Neuron (in vitro differentiated cells): ENCODE results near the gene AOAH.

ENCODE experiments used
- H2AFZ ChIP-seq: one replicate; pipeline ENCODE4 v1.6.1; 2013; ENCODE audit warnings: low read depth, mild to moderate bottlenecking, inconsistent platforms, low read length, moderate library complexity
- H3K27me3 ChIP-seq: one replicate; pipeline ENCODE4 v1.6.1; 2013; ENCODE audit warnings: low read length; ENCODE audit not compliant: insufficient read depth
- H3K36me3 ChIP-seq: one replicate; pipeline ENCODE4 v1.6.1; 2013; ENCODE audit warnings: low read length; ENCODE audit not compliant: insufficient read depth
- H3K4me1 ChIP-seq: one replicate; pipeline ENCODE4 v1.6.1; 2013; ENCODE audit warnings: low read length; ENCODE audit not compliant: insufficient read depth
- H3K4me3 ChIP-seq: 2 replicates; pipeline ENCODE4 v1.5.1; 2013; ENCODE audit warnings: mild to moderate bottlenecking, low read length, moderate library complexity
- H3K9me3 ChIP-seq: one replicate; pipeline ENCODE4 v1.6.1; 2013; ENCODE audit warnings: low read length

AOAH gene

GRCh38 chr7:36575832-36576231, 148.5 kb downstream of the AOAH start:
- Histone ChIP-seq H2AFZ (no peak overlapping the region), H3K27me3 (no peaks in the 10 kb centered on the region), H3K4me3 (no peak overlapping the region)

GRCh38 chr7:36573066-36573465, 151.2 kb downstream of the AOAH start:
- H3K4me1 ChIP-seq, result peaks cover 8% of the 10 kb centered on the region
- H3K4me3 ChIP-seq, result no peak overlapping the region
- H2AFZ ChIP-seq, result no peak overlapping the region
- no peaks in the 10 kb centered on the region for H3K36me3 ChIP-seq
- no peaks in the 10 kb centered on the region for H3K27me3 ChIP-seq
- H3K9me3 ChIP-seq, result peaks cover 3% of the 10 kb centered on the region

More at GRCh38 chr7:36575832-36576231, 148.5 kb downstream of the AOAH start:
- Histone ChIP-seq H3K4me1 (peaks cover 8% of the 10 kb centered on the region), H3K36me3 (no peaks in the 10 kb centered on the region), H3K9me3 (peaks cover 5% of the 10 kb centered on the region)

DNA sequence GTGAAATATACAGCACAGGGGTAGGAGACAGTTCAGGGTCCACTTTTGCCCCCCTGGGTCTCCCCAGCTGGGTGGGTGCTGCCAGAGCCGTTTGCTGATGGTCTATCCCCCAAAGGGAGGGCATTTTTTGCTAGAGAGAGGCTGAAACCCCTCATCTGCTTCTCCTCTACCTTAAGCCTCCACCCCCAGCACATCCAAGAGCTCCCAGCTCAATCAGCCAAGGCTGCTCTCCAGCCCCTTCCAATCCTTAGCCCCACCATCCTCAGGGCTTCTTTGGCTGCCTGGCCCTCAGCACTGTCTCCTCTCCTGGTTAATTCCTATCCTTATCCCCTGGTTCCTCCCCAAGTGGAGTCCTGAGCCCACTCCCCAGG, 153.1 kb downstream of the AOAH start:
- Histone ChIP-seq H3K36me3 (no peaks in the 10 kb centered on the region), H3K4me1 (peaks cover 8% of the 10 kb centered on the region)

GRCh38 chr7:36570528-36571189, 153.6 kb downstream of the AOAH start:
- Histone ChIP-seq H3K9me3 (no peaks in the 10 kb centered on the region), H3K4me3 (no peak overlapping the region), H3K27me3 (no peaks in the 10 kb centered on the region), H2AFZ (no peak overlapping the region), H3K36me3 (no peaks in the 10 kb centered on the region), H3K4me1 (peaks cover 8% of the 10 kb centered on the region)

More for the DNA sequence above, 153.1 kb downstream of the AOAH start:
- H3K27me3 ChIP-seq, result no peaks in the 10 kb centered on the region
- no peaks in the 10 kb centered on the region for H3K9me3 ChIP-seq
- H3K4me3 ChIP-seq, result no peak overlapping the region
- no peak overlapping the region for H2AFZ ChIP-seq

DNA sequence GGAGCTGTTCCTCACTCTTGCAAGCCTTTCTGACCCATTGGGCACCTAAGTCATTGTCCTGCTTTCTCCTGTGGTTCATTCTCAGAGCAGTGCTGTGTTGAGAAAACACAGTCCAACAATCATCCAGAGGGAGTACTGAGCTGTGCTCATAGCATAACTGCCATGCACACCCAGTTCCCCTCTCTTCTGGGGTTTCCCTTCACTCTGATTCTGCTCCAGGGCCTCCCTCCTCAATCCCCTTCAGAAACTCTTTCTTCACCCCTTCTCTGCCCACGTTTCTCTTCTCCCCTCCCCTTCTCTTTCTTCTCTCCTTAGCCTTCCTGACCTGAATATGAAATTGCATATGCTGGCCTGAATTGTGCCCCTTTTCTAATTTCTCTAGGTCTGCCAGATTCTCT, 155.8 kb downstream of the AOAH start:
- Histone ChIP-seq H3K4me1 (peaks cover 8% of the 10 kb centered on the region), H3K9me3 (no peaks in the 10 kb centered on the region), H3K27me3 (no peaks in the 10 kb centered on the region), H3K36me3 (no peaks in the 10 kb centered on the region), H2AFZ (no peak overlapping the region), H3K4me3 (no peak overlapping the region)

DNA sequence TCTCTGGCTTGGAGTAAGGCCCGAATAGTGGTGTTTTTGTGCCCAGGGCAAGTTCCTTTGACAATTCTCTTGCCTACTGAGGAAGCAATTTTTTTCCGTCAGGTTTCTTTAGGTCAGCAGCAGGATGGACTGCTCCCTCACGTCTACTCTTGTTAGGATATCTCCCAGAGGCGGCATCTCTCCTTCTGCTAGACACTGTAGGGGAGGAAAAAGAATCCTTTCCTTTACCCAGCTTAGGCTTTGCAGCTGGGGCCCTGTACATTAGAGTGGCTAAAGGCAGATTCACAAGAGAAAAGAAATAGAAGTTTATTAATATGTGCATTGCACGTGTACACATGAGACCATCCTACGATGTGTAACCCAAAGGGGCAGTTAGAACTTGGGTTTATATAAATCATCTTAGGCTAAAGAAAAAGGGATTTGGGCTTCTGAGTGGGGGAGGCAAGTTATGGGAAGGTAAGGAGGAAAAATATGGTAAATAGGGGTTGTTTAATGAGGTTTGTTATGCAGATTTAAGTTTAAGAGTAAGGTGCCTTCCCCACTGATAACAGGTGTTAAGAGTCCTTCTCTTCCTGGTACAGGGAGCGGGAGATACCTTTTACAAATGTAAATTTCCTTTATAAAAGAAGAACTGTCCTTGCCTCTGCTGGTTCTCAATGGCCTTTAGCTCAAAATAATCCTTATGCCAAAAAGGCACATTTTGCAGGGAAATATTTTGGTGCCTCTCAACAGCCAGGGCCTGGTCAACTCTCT, 156.4 kb downstream of the AOAH start:
- Histone ChIP-seq H3K4me1 (peaks cover 8% of the 10 kb centered on the region), H3K27me3 (no peaks in the 10 kb centered on the region), H3K4me3 (no peak overlapping the region), H3K9me3 (no peaks in the 10 kb centered on the region), H3K36me3 (no peaks in the 10 kb centered on the region), H2AFZ (no peak overlapping the region)

DNA sequence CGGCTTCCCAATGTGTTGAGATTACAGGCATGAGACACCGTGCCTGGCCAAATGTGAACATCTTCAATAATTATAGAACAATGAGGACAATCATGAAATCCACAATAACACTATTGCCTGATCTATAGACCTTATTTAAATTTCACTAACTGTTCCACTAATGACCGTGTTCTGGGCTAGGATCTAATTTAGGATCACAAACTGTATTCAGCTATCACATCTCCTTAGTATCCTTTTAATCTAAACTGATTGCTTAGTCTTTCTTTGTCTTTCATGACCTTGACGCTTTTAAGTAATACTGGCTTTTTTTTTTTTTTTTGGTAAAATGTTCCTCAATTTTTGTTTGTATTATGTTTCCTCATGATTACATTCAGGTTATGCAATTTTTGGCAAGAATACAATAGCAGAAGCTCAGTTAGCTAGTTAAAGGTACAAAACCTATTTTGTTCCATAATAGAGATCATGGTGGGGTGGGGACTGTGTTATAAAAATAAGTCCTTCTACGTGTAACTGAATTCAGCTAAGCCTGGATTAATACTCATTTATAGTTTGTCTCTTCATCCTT, 158.4 kb downstream of the AOAH start:
- Histone ChIP-seq H3K9me3 (no peaks in the 10 kb centered on the region), H3K27me3 (no peaks in the 10 kb centered on the region), H2AFZ (no peak overlapping the region), H3K36me3 (no peaks in the 10 kb centered on the region), H3K4me3 (no peak overlapping the region), H3K4me1 (peaks cover 8% of the 10 kb centered on the region)

- Histone ChIP-seq H3K27me3 (no peaks in the 10 kb centered on the region), H3K9me3 (no peaks in the 10 kb centered on the region), H3K36me3 (no peaks in the 10 kb centered on the region), H2AFZ (peak overlapping the region; percentile 49), H3K4me1 (peaks cover 8% of the 10 kb centered on the region), H3K4me3 (no peak overlapping the region)
Measured at GRCh38 chr7:36564489-36564888, 159.8 kb downstream of the AOAH start.

DNA sequence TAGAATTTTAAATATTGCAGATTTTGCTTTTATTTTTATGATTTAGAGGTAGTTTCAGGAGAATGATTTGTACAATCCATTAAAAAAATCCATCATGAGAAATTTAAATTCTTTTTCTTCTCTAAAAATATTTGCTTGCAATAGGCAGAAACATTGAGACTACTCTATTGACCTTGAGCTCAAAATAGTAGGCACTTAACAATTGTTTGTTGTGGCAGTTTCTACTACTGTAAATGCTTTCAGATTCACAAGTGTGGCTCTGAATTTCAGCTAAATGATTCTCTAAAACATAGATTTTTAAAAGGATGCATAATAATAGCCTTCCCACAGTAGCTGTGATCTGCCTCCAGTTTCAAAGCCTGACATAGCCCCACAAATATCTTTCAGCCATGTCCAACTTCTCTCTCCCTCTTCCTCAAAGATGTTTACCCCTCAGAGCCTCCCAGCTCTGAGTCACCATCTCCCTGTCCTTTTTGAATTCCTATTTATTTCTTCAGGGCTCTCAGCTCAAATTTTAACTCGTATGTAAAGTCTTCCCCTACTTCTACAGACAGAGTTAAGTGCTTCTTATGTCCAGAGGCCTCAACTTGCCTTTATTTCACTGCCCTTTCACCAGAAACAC, 160.5 kb downstream of the AOAH start:
- no peaks in the 10 kb centered on the region for H3K36me3 ChIP-seq
- no peak overlapping the region for H3K4me3 ChIP-seq
- H3K9me3 ChIP-seq, result no peaks in the 10 kb centered on the region
- H3K4me1 ChIP-seq, result peaks cover 8% of the 10 kb centered on the region
- no peaks in the 10 kb centered on the region for H3K27me3 ChIP-seq
- peak overlapping the region; percentile 49 for H2AFZ ChIP-seq

DNA sequence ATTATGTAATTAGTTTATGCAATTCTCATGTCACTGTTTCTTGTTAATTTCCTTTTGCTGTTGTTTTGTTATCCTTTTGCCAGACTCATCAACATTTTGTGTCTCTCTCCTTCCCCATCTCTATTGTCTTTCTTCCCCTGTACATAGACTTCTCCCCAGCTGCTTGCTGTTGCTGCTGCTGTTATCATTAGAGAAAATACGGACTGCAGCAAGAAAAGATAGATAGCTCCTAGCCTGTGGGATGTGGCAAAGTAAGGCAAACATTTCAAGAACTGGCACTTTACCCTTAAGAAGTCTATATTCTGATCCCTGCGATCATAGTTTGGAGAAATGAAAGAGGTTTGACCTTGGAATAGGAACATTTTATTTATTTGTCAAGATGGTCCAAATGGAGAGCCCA, 162.2 kb downstream of the AOAH start:
- no peaks in the 10 kb centered on the region for H3K27me3 ChIP-seq
- H2AFZ ChIP-seq, result no peak overlapping the region
- no peak overlapping the region for H3K4me3 ChIP-seq
- H3K4me1 ChIP-seq, result peaks cover 8% of the 10 kb centered on the region
- peaks cover 2% of the 10 kb centered on the region for H3K9me3 ChIP-seq
- H3K36me3 ChIP-seq, result no peaks in the 10 kb centered on the region

DNA sequence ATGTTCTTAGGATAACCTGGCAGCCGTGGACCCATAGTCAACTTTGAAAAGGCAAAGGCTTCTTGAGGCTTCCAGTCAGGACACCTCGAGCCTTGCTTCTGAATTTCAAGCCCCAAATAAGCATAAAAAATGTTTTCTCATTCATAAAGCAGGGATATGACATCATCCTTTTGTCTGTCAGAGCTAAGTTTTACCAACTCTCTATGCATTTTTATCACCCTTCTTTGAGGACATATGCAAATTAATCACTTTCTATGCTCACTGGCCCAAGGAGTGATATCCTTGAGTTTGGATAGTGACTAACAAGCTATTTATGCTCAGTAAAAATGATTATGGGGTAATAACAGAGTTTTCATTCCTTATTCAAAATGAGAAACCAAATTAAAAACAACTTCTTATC, 175.3 kb downstream of the AOAH start:
- Histone ChIP-seq H3K4me1 (peaks cover 4% of the 10 kb centered on the region), H3K4me3 (no peak overlapping the region), H2AFZ (no peak overlapping the region), H3K36me3 (no peaks in the 10 kb centered on the region), H3K9me3 (no peaks in the 10 kb centered on the region), H3K27me3 (no peaks in the 10 kb centered on the region)

DNA sequence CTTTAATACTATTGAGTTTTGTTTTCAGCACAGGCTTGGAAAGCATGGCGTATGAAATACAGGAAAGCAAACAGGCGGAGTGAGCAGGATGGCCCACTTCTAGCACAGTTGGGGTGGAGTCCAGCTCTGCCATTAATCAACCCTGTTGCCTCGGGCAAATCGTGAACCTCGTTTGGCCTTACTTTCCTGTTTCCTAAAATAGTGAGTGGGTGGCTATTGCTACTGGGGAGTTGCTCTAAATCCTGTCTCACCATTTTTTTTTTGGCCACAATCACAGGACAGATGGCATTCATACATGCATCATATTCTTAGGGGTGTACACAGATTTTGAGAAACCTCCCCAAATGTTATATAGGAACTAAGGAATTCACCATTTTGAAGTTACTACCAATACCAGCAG, 176.9 kb downstream of the AOAH start:
- no peak overlapping the region for H3K4me3 ChIP-seq
- H3K4me1 ChIP-seq, result peaks cover 4% of the 10 kb centered on the region
- no peaks in the 10 kb centered on the region for H3K27me3 ChIP-seq
- no peaks in the 10 kb centered on the region for H3K36me3 ChIP-seq
- H2AFZ ChIP-seq, result no peak overlapping the region
- H3K9me3 ChIP-seq, result no peaks in the 10 kb centered on the region

GRCh38 chr7:36546331-36546730, 178.0 kb downstream of the AOAH start:
- Histone ChIP-seq H3K4me1 (peaks cover 4% of the 10 kb centered on the region), H2AFZ (no peak overlapping the region), H3K36me3 (no peaks in the 10 kb centered on the region), H3K27me3 (no peaks in the 10 kb centered on the region), H3K4me3 (no peak overlapping the region), H3K9me3 (no peaks in the 10 kb centered on the region)
